Stimulated activated naive CD8-positive, alpha-beta T cell treated with anti-CD3 and anti-CD28 coated beads, Interleukin-15, Interleukin-2, amounts not matched to agents 100 U/mL and 50 U/mL, for 24 hours (primary cell): ENCODE data around the gene HMGN3.
A peak's percentile ranks its signal among the peaks of the same experiment; 100 is the strongest.
"Not testable (repeated sequence)": the region's sequence is repeated elsewhere in the genome, so short reads cannot be mapped to it uniquely, and the experiment has no call there.

Experiments
- ATAC-seq: fragments of 150-1000 bp; cut with Tn5 transposase; one replicate; pipeline ENCODE4 v1.10.0; 2021
- DNase-seq: peaks from one replicate; pipeline ENCODE4 v3.0.0; 2021

Gene HMGN3

GRCh38 chr6:79234150-79235022 is at the start of gene HMGN3:
HMGN3 (minus strand) TSS chr6:79234682.
- peak; percentile 98 for ATAC-seq
- peak; percentile 92 for DNase-seq

- ATAC-seq: no peak
Observed at GRCh38 chr6:79280756-79281155, 46.3 kb upstream of the HMGN3 start.

GRCh38 chr6:79277109-79277508 is 42.6 kb upstream of the HMGN3 start:
- DNase-seq (no peak), ATAC-seq (no peak)

More at GRCh38 chr6:79280756-79281155, 46.3 kb upstream of the HMGN3 start:
- no peak for DNase-seq

DNA sequence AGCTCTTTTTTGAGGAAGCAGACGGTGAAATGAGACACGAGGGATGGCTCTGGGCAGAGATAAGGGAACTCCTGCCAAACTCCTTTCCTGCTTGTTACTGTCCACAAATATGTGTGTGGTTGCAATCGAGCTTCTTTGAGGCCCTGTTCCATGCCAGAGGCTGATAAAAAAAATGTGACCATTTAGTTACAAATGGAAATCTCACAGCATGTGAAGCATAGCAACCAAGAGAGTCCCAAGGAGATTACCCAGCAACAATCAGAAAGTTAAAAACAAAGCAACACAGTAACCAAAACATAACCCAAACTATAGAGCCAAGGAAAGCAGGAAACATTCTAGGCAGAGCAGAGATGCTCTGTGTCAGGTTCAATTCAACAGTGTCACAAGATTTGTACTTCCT is 35.4 kb upstream of the HMGN3 start:
- ATAC-seq (no peak), DNase-seq (no peak)

GRCh38 chr6:79267128-79267527 is 32.6 kb upstream of the HMGN3 start:
- ATAC-seq (no peak), DNase-seq (no peak)

- ATAC-seq: no peak
- DNase-seq: no peak
Observed at GRCh38 chr6:79266051-79266450, 31.6 kb upstream of the HMGN3 start.

- ATAC-seq (no peak), DNase-seq (no peak)
Observed at GRCh38 chr6:79263359-79263758, 28.9 kb upstream of the HMGN3 start.

- ATAC-seq (no peak), DNase-seq (no peak)
Observed at GRCh38 chr6:79261666-79262065, 27.2 kb upstream of the HMGN3 start.

DNA sequence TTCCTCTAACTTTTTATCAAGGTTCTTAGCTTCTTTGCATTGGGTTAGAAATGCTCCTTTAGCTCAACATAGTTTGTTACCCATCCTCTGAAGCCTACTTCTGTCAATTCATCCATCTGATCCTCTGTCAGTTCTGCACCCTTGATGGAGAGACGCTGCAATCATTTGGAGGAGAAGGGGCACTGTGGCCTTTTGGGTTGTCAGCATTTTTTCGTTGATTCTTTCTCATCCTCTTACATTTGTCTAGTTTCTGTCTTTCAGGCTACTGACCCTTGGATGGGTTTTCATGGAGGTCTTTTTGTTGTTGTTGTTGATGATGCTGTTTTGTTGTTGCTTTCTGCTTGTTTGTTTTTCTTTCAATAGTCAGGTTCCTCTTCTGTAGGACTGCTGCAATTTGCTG is 26.3 kb upstream of the HMGN3 start:
- no peak for ATAC-seq

GRCh38 chr6:79257381-79258205 is 23.1 kb upstream of the HMGN3 start:
- DNase-seq: no peak
- ATAC-seq: peak; percentile 66

More for the DNA sequence above, 26.3 kb upstream of the HMGN3 start:
- DNase-seq: no peak

DNA sequence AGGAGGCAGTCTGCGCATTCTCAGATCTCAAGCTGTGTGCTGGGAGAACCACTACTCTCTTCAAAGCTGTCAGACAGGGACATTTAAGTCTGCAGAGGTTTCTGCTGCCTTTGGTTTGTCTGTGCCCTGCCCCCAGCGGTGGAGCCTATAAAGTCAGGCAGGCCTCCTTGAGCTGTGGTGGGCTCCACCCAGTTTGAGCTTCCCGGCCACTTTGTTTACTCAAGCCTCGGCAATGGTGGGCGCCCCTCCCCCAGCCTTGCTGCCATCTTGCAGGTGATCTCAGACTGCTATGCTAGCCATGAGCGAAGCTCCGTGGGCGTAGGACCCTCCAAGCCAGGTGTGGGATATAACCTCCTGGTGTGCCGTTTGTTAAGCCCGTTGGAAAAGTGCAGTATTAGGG is 22.3 kb upstream of the HMGN3 start:
- not testable (repeated sequence) for DNase-seq, ATAC-seq

DNA sequence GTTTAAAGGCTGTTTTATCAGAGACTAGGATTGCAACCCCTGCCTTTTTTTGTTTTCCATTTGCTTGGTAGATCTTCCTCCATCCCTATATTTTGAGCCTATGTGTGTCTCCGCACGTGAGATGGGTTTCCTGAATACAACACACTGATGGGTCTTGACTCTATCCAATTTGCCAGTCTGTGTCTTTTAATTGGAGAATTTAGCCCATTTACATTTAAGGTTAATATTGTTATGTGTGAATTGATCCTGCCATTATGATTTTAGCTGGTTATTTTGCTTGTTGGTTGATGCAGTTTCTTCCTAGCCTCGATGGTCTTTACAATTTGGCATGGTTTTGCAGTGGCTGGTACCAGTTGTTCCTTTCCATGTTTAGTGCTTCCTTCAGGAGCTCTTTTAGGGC is 20.6 kb upstream of the HMGN3 start:
- not testable (repeated sequence) for ATAC-seq

GRCh38 chr6:79250559-79250958 is 16.1 kb upstream of the HMGN3 start:
- ATAC-seq: no peak

More for the DNA sequence above, 20.6 kb upstream of the HMGN3 start:
- DNase-seq: not testable (repeated sequence)

DNA sequence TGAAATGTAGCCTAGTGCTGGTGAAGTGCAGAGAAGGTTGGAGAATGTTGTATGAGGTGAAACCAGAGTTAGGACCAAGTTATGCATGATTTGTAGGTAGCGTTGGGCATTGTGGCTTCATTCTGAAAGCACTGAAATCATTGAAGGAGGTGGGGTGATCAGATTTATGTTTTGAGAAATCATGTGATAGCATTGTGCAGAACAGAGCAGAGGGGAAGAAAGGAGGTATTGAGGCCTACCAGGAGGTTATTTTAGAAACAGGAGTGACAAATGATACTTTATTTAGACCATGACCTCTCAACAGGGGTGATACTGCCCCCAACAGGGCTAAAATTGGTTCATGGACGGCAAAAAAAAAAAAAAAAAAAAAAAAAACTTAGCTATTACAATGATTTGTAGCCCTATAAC is 15.6 kb upstream of the HMGN3 start:
- ATAC-seq (no peak), DNase-seq (no peak)

More at GRCh38 chr6:79250559-79250958, 16.1 kb upstream of the HMGN3 start:
- DNase-seq: no peak

DNA sequence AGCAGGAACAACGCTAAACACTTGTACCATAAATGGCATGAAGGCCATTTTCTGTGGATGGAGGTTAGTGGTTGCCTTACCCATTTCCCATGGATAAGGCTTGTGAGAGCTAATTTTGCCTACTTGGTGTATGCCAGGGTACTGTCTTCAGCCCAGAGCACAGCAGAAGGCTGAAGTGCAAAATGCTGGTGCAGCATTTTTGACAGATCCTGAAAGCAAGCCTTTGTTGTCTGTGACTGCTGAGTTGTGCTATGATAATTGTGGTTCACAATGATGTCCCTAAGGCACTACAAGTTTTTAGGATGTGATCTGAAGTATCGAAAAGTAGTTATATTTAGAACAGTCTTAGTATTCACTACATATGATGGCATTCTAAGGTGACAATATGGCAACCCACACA is 14.7 kb upstream of the HMGN3 start:
- DNase-seq (no peak), ATAC-seq (no peak)

- DNase-seq (no peak), ATAC-seq (no peak)
Observed at GRCh38 chr6:79246891-79247290, 12.4 kb upstream of the HMGN3 start.

GRCh38 chr6:79241228-79241627 is 6.7 kb upstream of the HMGN3 start:
- ATAC-seq: no peak
- DNase-seq: no peak

DNA sequence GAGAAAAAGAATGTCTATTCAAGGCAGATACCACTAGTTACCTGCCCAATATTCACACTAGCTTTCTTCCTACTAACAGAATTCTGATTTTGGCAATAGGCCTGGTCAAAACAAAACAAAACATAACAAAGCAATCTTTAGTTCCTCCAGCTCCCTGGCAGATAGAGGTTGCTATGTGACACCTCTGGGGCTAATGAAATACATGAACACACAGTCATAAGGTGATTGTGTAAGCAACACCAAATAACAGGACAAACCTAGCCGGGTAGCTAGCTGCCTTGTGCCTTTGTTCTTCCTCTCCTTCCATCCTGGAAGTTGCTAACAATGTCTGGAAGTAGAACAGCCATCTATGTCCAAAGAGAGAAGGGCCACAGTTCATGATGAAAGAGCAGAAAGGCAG is 6.0 kb upstream of the HMGN3 start:
- no peak for ATAC-seq
- DNase-seq: no peak

DNA sequence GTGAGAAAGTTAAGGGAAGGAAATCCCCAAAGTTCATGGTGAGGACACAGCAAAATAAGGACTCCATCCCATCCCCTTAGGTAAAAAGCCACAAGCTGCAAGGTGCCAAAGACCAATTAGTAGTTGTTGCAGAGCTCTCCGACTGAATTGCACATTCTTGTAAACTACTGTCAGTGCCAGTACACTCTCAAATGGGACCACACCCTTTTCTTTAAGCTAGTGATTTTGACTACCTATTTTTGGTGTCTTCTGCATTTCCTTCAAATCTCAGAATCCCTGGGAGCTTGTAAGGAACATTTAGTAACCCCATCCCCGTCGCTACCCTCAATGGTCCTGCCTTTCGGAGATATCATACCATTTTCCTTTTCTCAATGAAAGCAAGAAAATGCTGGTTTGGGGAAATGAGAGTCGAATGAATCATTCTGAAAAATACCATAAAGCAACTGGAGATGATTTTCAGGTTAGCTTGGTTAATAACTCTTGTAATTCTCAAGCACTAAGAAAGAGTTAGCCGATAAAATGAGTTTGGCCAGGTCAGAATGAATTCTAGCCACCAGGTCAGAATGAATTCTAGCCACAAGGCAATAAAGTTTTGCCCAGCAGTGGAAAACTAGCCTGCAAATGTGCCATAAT is 5.2 kb upstream of the HMGN3 start:
- DNase-seq: no peak
- ATAC-seq: no peak

GRCh38 chr6:79238919-79239318 is 4.4 kb upstream of the HMGN3 start:
- ATAC-seq: no peak
- DNase-seq: no peak

- ATAC-seq (no peak), DNase-seq (no peak)
Observed at GRCh38 chr6:79236711-79237110, 2.2 kb upstream of the HMGN3 start.

GRCh38 chr6:79233611-79234149 is 802 bp downstream of the HMGN3 start:
- DNase-seq (peak; percentile 78), ATAC-seq (peak; percentile 77)
